ENCODE data around the gene ITSN1.

- TF ChIP-seq EZH2phosphoT487 (IDR thresholded peaks at IDR 0.05; ENCODE audit: insufficient read depth, low read depth): no peak
- TF ChIP-seq EZH2 (IDR thresholded peaks at IDR 0.05; ENCODE audit: insufficient read depth, poor library complexity, severe bottlenecking): no peak
These were observed 223.8 kb downstream of the ITSN1 start for GRCh38 chr21:33865996-33866575.
